ENCODE data around the gene CFAP298.

DNA sequence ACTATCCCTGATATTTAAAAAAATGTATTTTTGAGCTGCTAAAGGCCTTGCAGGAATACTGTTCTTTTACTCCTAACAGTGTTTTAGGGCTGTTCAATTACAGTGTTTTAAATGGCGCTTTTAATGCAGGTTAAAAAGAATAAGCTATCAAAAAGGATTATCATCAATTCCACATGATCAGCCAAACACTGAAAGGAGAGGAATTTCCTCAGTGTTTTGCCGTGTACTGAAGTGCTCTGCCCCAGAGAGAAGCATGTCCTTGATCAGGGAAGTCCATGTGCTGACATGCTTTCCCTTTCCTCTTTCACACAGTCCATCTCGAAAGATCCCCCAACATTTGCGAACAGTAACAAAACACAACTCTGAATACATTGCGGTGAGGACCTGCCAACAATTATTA, 3.3 kb downstream of the CFAP298 start:
- TF ChIP-seq, protein P1, sequence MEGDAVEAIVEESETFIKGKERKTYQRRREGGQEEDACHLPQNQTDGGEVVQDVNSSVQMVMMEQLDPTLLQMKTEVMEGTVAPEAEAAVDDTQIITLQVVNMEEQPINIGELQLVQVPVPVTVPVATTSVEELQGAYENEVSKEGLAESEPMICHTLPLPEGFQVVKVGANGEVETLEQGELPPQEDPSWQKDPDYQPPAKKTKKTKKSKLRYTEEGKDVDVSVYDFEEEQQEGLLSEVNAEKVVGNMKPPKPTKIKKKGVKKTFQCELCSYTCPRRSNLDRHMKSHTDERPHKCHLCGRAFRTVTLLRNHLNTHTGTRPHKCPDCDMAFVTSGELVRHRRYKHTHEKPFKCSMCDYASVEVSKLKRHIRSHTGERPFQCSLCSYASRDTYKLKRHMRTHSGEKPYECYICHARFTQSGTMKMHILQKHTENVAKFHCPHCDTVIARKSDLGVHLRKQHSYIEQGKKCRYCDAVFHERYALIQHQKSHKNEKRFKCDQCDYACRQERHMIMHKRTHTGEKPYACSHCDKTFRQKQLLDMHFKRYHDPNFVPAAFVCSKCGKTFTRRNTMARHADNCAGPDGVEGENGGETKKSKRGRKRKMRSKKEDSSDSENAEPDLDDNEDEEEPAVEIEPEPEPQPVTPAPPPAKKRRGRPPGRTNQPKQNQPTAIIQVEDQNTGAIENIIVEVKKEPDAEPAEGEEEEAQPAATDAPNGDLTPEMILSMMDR (IDR thresholded peaks at IDR 0.05) = no peak
- no peak for TF ChIP-seq POLR2A (IDR thresholded peaks at IDR 0.05)

Measured in tibial nerve (tissue), 3 donors.